Stomach (tissue), 4 donors: ENCODE data around the gene NABP1.

Experiments
- CTCF ChIP-seq, 7 experiments: fragments of 450-650 bp in 4 of 7; fragments of 200-600 bp in 3 of 7; sonication (generic) in 3 of 7; IDR thresholded peaks; one replicate each; pipeline ENCODE4 v1.5.1; 2016 to 2019; ENCODE audit warnings: antibody characterized with exemption in 7 of 7, control low read depth in 2 of 7, mild to moderate bottlenecking in 1 of 7
- EP300 ChIP-seq: sonication (generic); formaldehyde crosslinking; IDR thresholded peaks from one replicate; pipeline ENCODE4 v1.6.1; 2017; ENCODE audit warnings: antibody characterized with exemption
- POLR2A ChIP-seq, 4 donors: fragments of 450-650 bp; IDR thresholded peaks; one replicate each; pipeline ENCODE4 v1.6.1; 2016; ENCODE audit warnings: antibody characterized with exemption in 4 of 4, control low read depth in 2 of 4, mild to moderate bottlenecking in 1 of 4, moderate library complexity in 1 of 4
- POLR2AphosphoS5 ChIP-seq, 3 donors: sonication (generic); formaldehyde crosslinking; IDR thresholded peaks; one replicate each; pipeline ENCODE4 v1.6.1; 2016; ENCODE audit warnings: antibody characterized with exemption in 3 of 3

- TF ChIP-seq CTCF (IDR thresholded peaks at IDR 0.05) (no peak), POLR2AphosphoS5 (IDR thresholded peaks at IDR 0.05) (no peak), EP300 (no peak), POLR2A (IDR thresholded peaks at IDR 0.05) (no peak)
These were observed 33.7 kb downstream of the NABP1 start for GRCh38 chr2:191711621-191712020.
